ENCODE data around the gene CD93. TPM values are rescaled to one million over a fixed set of nuclear protein-coding genes. Genes with fewer than 3 reads are reported as not detected.

The CD93 gene
- total and polyA plus RNA-seq, 12 donors = 12.7 to 85.0 (median 35.2) TPM

- no peak for TF ChIP-seq CTCF (IDR thresholded peaks at IDR 0.05)
- H3K27me3 ChIP-seq = peaks cover 0 to 70% (median 48%) of the 10 kb centered on the region in 7 donors
- intact Hi-C loops (cut with DNase I) = loop anchor here in 1 of 10 donors (10.0 kb wide), 1 partner anchor 341 kb away; no protein-coding TSS in a partner anchor
- H3K4me1 ChIP-seq = peaks cover 0 to 20% (median 15%) of the 10 kb centered on the region in 9 donors
- H3K36me3 ChIP-seq = no peaks in the 10 kb centered on the region
- peak overlapping the region in 4 of 10 donors; percentile 28 to 41 (median 32) for H3K4me3 ChIP-seq
- DNase-seq = no peak
- H3K9me3 ChIP-seq = no peaks in the 10 kb centered on the region
- H3K27ac ChIP-seq = no peak overlapping the region
- 94 to 95% methylated on average over 41 of the region's 41 CpGs for WGBS, 2 donors
- ATAC-seq = no peak
Observed at GRCh38 chr20:23035731-23036130, 50.4 kb downstream of the CD93 start.

- WGBS, 2 donors = 22 to 24% methylated on average over 71 to 83 of the region's 83 CpGs
- no peak for TF ChIP-seq CTCF (IDR thresholded peaks at IDR 0.05)
- ATAC-seq (no peak), DNase-seq (no peak)
- Histone ChIP-seq H3K4me3 (peak within 1 kb of the TSS in 5 of 10 donors; percentile 28 to 41 (median 35)), H3K27ac (no peak within 1 kb of the TSS), H3K36me3 (no peaks in the 10 kb centered on the region), H3K9me3 (no peaks in the 10 kb centered on the region), H3K27me3 (peaks cover 0 to 68% (median 42%) of the 10 kb centered on the region in 7 donors), H3K4me1 (peaks cover 0 to 20% (median 15%) of the 10 kb centered on the region in 9 donors)
- intact Hi-C loops (cut with DNase I) = loop anchor here in 1 of 10 donors (10.0 kb wide), 1 partner anchor 340 kb away; no protein-coding TSS in a partner anchor
Observed at GRCh38 chr20:23034721-23035671, 51.1 kb downstream of the CD93 start, which contains the start of gene SSTR4. Gene SSTR4 (plus strand): TSS chr20:23035312. CDS start chr20:23035484, 172 bp downstream.

GRCh38 chr20:23033918-23034317 is 52.2 kb downstream of the CD93 start:
- DNase-seq (no peak), ATAC-seq (no peak)
- intact Hi-C loops (cut with DNase I) = loop anchor here in 1 of 10 donors (10.0 kb wide), 1 partner anchor 339 kb away; no protein-coding TSS in a partner anchor
- peaks cover 0 to 62% (median 44%) of the 10 kb centered on the region in 7 donors for H3K27me3 ChIP-seq
- no peaks in the 10 kb centered on the region for H3K36me3 ChIP-seq
- H3K27ac ChIP-seq = no peak overlapping the region
- H3K4me1 ChIP-seq = peaks cover 0 to 20% (median 15%) of the 10 kb centered on the region in 9 donors
- WGBS, 2 donors = 96 to 97% methylated on average over 4 of the region's 4 CpGs
- H3K9me3 ChIP-seq = no peaks in the 10 kb centered on the region
- no peak overlapping the region for H3K4me3 ChIP-seq
- TF ChIP-seq CTCF (IDR thresholded peaks at IDR 0.05) = no peak

GRCh38 chr20:23032750-23033078 is 53.4 kb downstream of the CD93 start:
- 61 to 65% methylated on average over 5 of the region's 5 CpGs for WGBS, 2 donors
- H3K9me3 ChIP-seq = no peaks in the 10 kb centered on the region
- H3K27ac ChIP-seq = no peak overlapping the region
- intact Hi-C loops (cut with DNase I) = loop anchor here in 1 of 10 donors (10.0 kb wide), 1 partner anchor 338 kb away; no protein-coding TSS in a partner anchor
- peaks cover 0 to 20% (median 15%) of the 10 kb centered on the region in 9 donors for H3K4me1 ChIP-seq
- DNase-seq (no peak), ATAC-seq (peak in 3 of 8 donors; percentile 18 to 22 (median 20))
- H3K27me3 ChIP-seq = peaks cover 0 to 52% (median 41%) of the 10 kb centered on the region in 7 donors
- no peak for TF ChIP-seq CTCF (IDR thresholded peaks at IDR 0.05)
- no peaks in the 10 kb centered on the region for H3K36me3 ChIP-seq
- no peak overlapping the region for H3K4me3 ChIP-seq
